IMR-90 (cell line): Measurements from ENCODE around the gene PDGFC.

Source experiments
- CTCF ChIP-seq: conservative IDR thresholded peaks from 2 replicates; pipeline ENCODE4 v1.5.1; 2012; ENCODE audit warnings: mild to moderate bottlenecking, low read depth, low read length, improper control_type of control experiment
- POLR2A ChIP-seq: IDR thresholded peaks from 2 replicates; pipeline ENCODE4 v1.6.1; 2012; ENCODE audit warnings: mild to moderate bottlenecking, low read depth, low read length
- RAD21 ChIP-seq: IDR thresholded peaks from 2 replicates; pipeline ENCODE4 v1.6.1; 2012; ENCODE audit warnings: low read length, improper control_type of control experiment

- TF ChIP-seq CTCF = no peak
- no peak for TF ChIP-seq POLR2A
- no peak for TF ChIP-seq RAD21
These were observed 24.8 kb downstream of the PDGFC start for GRCh38 chr4:156946516-156947424.
